ENCODE measurements around the gene PITHD1.
"Not testable (repeated sequence)": the region's sequence is repeated elsewhere in the genome, so short reads cannot be mapped to it uniquely, and the experiment has no call there.

Gene PITHD1

GRCh38 chr1:23772049-23772853, 6.0 kb upstream of the PITHD1 start:
- FAIRE-seq: peak; percentile 72
- peak; percentile 71 for DNase-seq (ENCODE audit: insufficient read length, low spot score)

- no peak for DNase-seq (ENCODE audit: insufficient read length, low spot score)
- FAIRE-seq: no peak
Measured at GRCh38 chr1:23772854-23773242, 5.4 kb upstream of the PITHD1 start.

- DNase-seq (ENCODE audit: insufficient read length, low spot score): no peak
- FAIRE-seq: no peak
Measured at GRCh38 chr1:23774174-23774880, 3.9 kb upstream of the PITHD1 start.

GRCh38 chr1:23776217-23776616, 2.0 kb upstream of the PITHD1 start:
- no peak for DNase-seq (ENCODE audit: insufficient read length, low spot score)
- FAIRE-seq: no peak

GRCh38 chr1:23779826-23780371, 1.7 kb downstream of the PITHD1 start:
- no peak for FAIRE-seq
- peak; percentile 24 for DNase-seq (ENCODE audit: insufficient read length, low spot score)

GRCh38 chr1:23783141-23783540, 4.9 kb downstream of the PITHD1 start:
- not testable (repeated sequence) for FAIRE-seq; DNase-seq (ENCODE audit: insufficient read length, low spot score)

- DNase-seq (ENCODE audit: insufficient read length, low spot score) (no peak), FAIRE-seq (no peak)
Measured at GRCh38 chr1:23784846-23785245, 6.6 kb downstream of the PITHD1 start.

- FAIRE-seq (no peak), DNase-seq (ENCODE audit: insufficient read length, low spot score) (no peak)
Measured at GRCh38 chr1:23787701-23788100, 9.5 kb downstream of the PITHD1 start.

GRCh38 chr1:23788695-23789094, 10.5 kb downstream of the PITHD1 start:
- DNase-seq (ENCODE audit: insufficient read length, low spot score) (no peak), FAIRE-seq (no peak)

- FAIRE-seq: no peak
- peak; percentile 83 for DNase-seq (ENCODE audit: insufficient read length, low spot score)
Measured at GRCh38 chr1:23790696-23791515, 12.7 kb downstream of the PITHD1 start, which contains the start of gene LYPLA2. LYPLA2 (plus strand) TSS chr1:23791145; CDS start chr1:23792683, 1,538 bp downstream.

GRCh38 chr1:23791516-23792047, 13.4 kb downstream of the PITHD1 start:
- DNase-seq (ENCODE audit: insufficient read length, low spot score) (no peak), FAIRE-seq (no peak)

- DNase-seq (ENCODE audit: insufficient read length, low spot score) (no peak), FAIRE-seq (no peak)
Measured at GRCh38 chr1:23792151-23792945, 14.1 kb downstream of the PITHD1 start.

- FAIRE-seq (no peak), DNase-seq (ENCODE audit: insufficient read length, low spot score) (no peak)
Measured at GRCh38 chr1:23793018-23793781, 15.0 kb downstream of the PITHD1 start.

- FAIRE-seq: no peak
- DNase-seq (ENCODE audit: insufficient read length, low spot score): no peak
Measured at GRCh38 chr1:23793861-23794731, 15.9 kb downstream of the PITHD1 start.

GRCh38 chr1:23794732-23795182, 16.5 kb downstream of the PITHD1 start:
- not testable (repeated sequence) for DNase-seq (ENCODE audit: insufficient read length, low spot score); FAIRE-seq

- DNase-seq (ENCODE audit: insufficient read length, low spot score) (no peak), FAIRE-seq (no peak)
Measured at GRCh38 chr1:23795676-23796465, 17.7 kb downstream of the PITHD1 start.
